Keratinocyte (primary cell): ENCODE measurements around the gene BRSK2.

ENCODE experiments used
- EZH2 ChIP-seq: IDR thresholded peaks from one replicate; pipeline ENCODE4 v1.6.1; 2012; ENCODE audit warnings: inconsistent platforms, mild to moderate bottlenecking, low read length, moderate library complexity
- TF ChIP-seq, protein P1 (sequence below), 3 experiments: IDR thresholded peaks in 1 of 3; conservative IDR thresholded peaks in 1 of 3; optimal IDR thresholded peaks in 1 of 3; 2 replicates in 2 of 3; 3 replicates in 1 of 3; pipeline versions ENCODE3 to v1.5.1; 2011; ENCODE audit warnings: low read length in 3 of 3, mild to moderate bottlenecking in 3 of 3, moderate library complexity in 2 of 3, control low read depth in 1 of 3, inconsistent platforms in 1 of 3; ENCODE audit not compliant: insufficient read depth in 2 of 3; ENCODE audit errors: extremely low read depth in 1 of 3

DNA sequence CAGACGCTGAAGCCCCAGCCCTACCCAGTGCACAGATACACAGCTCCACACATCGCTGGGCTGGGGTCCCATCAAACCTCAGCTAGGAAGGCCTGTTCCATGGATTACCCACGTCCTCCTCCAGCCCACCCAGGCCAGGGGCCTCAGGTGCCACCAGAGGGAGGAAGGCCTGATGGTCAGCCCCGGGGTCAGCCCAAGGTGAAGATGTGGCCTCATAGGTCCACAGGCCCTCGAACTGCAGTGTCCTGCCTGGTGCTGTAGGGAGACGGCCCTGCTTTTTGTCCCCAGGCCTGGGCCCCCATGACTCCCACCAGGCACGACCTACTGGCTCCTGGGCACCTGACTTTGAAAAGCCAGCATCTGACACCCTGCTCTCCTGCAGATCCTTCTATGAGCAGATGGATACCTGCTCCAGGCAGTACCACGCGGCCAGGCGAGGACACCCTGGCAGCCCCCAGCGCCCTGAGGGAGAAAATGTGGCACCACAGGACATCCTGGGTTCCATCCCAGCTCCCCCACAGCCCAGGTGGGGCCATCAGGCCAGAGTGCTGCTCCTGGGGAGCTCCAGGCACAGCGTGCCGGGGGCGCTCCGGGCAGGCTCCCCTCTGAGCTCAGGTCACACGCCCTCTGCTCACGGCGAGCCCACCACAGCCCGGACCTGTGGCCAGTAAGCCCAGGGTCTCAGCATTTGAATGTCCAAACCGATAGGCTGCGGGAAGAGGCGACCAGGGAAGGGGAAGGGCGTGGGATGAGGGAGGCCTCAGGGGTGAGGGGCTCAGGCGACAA is 112.6 kb downstream of the BRSK2 start:
- TF ChIP-seq, protein P1, sequence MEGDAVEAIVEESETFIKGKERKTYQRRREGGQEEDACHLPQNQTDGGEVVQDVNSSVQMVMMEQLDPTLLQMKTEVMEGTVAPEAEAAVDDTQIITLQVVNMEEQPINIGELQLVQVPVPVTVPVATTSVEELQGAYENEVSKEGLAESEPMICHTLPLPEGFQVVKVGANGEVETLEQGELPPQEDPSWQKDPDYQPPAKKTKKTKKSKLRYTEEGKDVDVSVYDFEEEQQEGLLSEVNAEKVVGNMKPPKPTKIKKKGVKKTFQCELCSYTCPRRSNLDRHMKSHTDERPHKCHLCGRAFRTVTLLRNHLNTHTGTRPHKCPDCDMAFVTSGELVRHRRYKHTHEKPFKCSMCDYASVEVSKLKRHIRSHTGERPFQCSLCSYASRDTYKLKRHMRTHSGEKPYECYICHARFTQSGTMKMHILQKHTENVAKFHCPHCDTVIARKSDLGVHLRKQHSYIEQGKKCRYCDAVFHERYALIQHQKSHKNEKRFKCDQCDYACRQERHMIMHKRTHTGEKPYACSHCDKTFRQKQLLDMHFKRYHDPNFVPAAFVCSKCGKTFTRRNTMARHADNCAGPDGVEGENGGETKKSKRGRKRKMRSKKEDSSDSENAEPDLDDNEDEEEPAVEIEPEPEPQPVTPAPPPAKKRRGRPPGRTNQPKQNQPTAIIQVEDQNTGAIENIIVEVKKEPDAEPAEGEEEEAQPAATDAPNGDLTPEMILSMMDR (optimal IDR thresholded peaks at IDR 0.05 in 1 of 3, IDR thresholded peaks at IDR 0.05 in 1 of 3, conservative IDR thresholded peaks at IDR 0.05 in 1 of 3; ENCODE audit: extremely low read depth in 1 of 3, insufficient read depth in 2 of 3, low read length in 3 of 3): no peak
- TF ChIP-seq EZH2: no peak
